Amniotic stem cell (primary cell): ENCODE results near the gene MYBBP1A.

Experiments used
- DNase-seq: peaks from one replicate; lab custom pipeline; 2025; lab: John Stamatoyannopoulos, UW

MYBBP1A gene

DNA sequence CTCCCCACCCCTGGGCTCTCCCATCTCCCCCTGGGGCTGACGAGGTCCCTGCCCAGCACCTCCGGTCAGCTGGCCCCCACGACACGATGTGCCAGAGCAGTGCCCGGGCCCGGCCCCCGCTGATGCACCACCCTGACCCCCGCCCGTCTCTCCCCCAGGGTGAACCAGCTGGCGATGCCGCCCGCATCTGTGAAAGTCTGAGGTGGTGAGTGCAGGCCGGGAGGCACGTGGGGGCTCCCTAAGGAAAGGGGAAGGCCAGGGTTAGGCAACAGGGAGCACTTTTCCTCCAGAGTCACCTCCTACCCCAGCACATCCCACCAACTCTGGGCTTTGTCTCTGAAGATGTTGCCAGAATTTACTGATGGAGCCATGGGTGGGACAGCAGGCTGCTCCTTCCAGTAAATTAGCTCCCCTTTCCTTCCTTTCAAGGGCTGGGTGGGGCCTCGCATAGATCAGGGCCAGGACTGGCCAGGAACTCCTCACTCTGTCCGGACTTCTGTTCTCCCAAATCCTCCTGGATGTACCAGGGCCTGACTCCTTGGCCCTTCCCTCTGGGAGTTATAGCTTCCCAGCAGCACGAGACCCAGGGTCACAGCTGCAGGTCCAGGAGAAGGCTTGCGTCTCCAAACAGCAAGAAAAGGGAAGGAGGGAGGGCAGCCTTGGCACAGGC lies 18.3 kb downstream of the MYBBP1A start:
- DNase-seq, result no peak

DNA sequence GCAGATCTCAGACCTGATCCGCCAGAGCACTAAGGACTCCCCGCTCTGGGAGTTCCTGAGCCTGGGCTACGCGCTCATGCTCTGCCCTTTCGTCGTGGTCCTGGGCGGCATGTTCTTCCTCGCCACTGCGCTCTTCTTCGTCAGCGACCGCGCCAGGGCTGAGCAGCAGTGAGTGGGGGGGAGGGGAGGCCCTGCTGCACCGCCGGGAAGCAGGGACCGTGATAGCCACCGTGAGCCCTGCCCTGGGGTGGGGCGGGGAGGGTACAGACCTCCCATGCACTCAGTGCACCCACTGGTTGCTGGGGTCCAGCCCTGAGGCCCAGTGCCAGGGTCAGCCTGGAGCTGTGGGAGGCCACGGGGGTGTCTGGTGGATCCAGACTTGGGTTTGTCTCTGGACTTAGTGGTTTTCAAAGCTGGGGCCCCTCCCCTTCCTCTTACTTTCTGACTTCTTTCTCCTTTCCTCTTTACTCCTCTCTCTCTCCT lies 18.9 kb downstream of the MYBBP1A start:
- DNase-seq, result no peak

DNA sequence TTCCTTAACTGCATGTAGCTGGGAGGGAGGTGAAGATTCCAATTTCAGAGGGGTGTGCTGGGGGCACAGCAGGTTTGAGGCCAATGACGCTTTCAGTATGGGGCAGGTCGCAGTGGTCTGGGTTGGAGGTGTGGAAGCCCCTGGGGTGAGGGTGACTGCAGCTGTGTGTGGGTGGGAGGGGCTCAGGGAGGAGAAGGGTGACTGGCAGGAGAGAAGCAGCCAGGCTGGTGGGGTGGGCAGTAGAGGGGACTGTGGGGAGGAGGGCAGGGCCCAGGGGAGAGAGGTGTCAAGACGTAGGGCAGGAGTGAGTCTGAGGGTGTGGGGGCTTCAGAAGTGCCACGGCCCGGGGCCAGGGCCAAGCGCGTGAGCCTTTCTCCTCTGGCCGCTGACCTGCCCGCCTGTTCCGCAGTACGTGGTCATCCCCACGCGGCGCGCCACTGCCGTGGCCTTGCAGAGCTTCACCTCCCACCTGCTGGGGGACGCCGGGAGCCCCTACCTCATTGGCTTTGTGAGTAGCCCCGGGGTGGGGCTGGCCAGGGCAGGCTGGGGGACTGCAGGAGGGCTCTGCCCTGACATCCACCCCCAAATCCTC lies 19.4 kb downstream of the MYBBP1A start:
- no peak for DNase-seq

DNA sequence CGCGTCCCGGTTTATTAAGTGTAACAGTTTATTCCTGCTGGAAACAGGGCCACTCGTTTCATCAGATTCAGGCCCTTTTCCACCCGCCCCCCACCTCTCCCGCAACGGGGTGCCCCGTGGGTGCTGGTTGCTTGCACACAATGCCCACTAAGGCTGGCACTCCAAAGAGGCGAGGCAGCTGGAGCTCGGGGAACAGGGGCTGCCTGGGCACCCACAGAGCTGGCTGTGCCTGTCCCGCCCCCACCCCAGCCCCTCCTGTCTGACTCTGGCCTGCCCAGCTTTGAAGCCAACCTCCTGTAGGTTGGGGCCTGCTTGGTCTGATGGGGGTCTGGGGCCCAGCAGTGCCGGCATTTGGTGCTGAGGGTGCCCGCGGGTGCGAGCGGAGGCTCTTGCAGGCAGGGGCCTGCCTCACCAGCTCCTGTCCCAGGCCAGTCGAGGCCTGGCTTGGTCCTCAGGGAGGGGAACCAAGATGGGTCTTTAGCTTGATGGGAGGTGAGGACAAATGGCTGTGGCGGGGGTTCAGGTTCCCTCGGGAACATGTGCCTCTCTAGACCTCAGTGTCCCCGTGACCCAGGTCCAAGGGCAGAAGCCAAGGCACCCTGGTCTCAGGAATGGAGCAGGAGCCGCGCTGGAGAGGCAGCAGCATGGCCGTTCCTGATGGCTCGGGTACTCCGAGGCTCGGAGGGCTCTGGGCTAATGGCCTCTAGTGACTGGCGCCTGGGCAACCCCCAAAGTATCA lies 20.1 kb downstream of the MYBBP1A start:
- no peak for DNase-seq

DNA sequence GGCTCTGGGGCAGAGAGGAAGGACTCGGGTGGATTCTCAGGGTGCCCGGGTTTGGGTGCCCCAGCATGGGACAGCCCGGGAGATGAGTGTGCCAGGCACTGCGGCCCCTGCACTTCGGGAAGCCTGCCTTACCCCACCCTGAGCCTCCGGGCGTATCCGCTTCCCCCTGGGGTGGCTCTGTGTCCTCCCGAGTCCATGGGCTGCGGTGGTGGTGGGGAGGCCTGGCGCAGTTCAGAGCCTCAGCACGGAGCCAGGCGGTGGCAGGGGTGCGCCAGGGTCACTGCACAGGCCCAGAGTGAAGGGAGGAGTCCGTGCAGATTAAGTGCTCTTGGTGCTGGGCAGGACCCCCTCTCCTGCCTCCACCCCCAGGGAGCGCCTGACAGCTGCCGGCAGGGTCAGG lies 20.7 kb downstream of the MYBBP1A start:
- no peak for DNase-seq

DNA sequence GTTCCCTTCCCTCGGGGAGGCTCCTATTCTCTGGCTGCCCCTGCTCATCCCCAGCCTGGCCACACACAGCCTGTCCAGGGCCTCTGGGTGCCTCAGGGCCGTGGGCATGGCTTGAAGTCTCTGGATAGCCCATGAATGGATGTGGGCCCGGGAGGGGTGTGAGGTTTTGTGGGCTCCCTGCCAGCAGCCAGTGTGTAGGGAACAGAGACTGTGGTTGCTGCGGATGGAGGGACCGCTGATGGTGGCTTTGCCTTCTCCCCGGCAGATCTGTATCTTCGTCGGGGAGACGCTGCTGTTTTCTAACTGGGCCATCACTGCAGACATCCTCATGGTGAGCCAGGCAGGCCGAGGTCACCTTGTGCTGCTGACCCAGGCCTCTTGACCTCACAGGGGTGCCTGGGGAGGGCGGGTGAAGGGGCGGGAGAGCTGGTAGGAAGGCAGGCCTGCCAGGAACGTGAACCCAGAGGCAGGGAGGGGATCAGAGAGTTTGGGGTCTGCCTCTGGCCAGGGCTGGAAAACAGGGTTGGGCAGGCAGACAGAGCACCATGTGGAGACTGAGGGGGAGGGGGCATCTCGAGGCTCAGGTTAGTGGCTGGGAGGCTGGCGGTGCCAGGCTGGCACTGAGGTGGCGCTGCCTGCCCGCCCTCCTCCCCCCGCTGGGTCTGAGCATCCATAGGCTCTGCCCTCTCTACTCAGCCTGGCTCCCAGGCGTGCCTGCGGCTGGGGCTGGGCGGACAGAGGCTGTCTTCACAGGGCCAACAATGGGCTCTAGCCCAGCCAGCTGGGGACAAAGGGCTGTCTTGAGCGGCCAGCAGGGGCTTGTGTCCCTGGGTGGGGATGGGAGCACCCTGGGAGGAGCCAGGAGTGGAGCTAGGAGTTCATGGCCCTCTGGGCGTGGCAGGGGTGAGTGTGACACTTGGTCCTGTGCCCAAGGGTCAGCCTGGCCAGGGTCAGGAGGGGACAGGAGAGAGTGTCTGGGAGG lies 21.4 kb downstream of the MYBBP1A start:
- DNase-seq, result no peak

DNA sequence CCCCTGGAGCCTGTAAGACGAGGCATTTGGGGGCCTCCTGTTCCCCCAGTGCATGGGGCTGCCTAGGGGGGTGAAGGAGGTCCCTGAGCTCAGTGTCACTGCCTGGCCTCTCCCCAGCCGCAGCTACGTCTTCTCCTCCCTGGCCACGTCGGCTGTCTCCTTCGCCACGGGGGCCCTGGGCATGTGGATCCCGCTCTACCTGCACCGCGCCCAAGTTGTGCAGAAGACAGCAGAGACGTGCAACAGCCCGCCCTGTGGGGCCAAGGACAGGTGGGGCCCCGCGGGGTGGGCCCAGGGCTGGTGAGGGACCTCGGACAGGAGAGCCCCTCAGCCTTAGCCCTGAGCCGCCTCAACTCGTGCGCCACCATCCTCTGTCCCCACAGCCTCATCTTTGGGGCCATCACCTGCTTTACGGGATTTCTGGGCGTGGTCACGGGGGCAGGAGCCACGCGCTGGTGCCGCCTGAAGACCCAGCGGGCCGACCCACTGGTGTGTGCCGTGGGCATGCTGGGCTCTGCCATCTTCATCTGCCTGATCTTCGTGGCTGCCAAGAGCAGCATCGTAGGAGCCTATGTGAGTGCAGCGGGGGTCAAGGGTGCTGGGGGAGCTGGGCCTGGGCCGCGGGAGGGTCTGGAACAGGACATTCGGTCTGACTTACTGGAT lies 22.2 kb downstream of the MYBBP1A start:
- no peak for DNase-seq

DNA sequence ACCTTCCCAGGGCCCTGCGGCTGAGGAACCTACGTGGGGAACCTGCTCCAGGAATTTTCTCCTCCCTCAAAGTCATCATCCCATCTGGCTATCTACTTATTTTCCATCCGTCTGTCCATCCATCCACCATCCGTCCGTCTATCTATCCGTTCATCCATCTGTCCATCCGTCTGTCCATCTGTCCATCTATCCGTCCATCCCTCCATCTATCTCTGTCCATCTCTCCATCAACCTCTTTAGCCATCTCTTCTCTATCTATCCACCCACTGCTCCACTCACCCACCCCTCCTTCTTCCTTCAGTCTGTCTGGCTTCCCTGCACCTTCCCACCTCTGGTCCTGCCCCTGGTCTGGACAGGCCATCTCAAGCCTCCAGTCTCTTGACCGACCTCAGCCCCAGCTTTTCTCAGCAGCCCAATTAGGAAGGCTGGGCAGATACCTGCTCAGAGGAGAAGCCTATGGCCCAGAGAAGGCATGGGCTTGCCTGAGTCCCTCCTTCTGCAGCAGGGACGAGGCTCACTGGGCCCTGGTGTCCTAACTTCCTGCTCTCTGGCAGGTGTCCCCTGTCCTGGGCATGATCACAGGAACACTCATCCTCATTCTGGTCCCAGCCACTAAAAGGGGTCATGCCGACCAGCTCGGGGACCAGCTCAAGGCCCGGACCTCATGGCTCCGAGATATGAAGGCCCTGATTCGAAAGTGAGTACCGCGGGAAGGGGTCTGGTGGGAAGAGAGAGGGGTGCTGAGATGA lies 23.0 kb downstream of the MYBBP1A start:
- no peak for DNase-seq

DNA sequence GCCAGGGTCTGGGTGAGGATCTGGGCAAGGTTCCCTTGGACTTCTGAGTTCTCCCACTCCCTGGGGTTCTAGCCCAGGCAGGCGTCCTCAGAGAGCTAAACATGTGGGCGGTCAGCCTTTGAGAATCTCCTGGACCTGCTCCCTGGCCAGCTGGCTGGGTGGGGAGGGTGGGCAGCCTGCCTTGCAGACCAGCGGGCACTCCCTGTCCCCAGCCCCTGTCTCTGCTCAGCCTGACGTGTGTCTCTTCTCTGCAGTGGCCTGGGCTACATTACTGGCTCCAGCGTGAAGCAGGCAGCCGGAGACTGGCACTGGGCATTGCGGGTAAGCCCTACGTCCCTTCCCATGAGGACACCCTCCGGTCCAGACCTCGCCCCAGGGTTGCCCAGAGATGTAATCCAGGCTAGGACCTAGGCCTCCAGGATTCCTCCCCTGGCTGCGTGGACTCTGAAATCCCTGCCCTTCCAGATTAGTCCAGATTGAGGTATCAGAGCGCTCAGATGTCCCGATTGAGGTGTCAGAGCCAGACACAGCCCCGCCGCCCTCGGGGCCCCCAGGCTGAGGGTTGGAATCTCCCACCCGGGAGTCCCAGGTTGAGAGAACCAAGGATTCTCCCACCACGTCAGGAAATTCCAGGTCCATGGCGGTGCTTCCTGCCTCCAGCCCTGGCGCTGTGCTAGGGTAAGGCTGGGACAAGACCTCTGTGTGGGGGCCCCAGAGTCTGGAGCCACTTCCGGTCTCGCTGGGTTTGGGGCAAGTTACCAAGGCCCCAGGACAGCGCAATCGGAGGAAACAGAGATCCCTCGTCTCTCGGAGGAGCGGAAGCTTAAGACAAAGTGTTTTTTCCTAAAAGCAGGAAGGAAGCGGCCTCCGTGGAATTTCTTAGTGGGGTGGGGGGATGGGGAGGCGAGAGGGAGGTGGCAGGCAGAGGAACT lies 24.1 kb downstream of the MYBBP1A start:
- DNase-seq, result no peak

DNA sequence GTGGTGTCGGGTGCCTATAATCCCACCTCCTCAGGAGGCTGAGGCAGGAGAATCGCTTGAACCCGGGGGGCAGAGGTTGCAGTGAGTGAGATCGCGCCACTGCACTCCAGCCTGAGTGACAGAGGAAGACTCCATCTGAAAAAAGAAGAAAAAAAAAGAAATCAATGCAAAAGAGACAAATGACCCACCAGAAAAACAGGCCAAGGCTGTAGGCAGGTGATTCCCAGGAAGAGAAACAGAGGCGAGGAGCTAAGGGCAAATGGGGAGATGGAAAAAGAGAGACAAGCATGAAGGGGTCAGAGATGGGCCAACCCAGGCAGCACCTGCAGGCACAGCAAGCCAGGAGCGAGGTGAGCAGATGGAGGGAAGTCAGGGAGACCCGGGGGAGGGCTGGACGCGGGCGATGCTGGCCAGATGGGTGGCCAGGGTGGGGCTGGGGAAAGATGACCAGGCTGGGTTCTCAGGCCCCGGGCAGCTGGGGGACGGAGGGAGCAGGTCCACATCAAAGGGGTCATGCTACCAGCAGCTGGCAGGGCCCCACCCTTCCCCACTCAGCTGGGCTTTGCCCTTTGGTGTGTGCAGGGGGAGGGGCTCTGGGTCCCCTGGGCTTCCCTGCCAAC lies 25.5 kb downstream of the MYBBP1A start:
- DNase-seq, result no peak

DNA sequence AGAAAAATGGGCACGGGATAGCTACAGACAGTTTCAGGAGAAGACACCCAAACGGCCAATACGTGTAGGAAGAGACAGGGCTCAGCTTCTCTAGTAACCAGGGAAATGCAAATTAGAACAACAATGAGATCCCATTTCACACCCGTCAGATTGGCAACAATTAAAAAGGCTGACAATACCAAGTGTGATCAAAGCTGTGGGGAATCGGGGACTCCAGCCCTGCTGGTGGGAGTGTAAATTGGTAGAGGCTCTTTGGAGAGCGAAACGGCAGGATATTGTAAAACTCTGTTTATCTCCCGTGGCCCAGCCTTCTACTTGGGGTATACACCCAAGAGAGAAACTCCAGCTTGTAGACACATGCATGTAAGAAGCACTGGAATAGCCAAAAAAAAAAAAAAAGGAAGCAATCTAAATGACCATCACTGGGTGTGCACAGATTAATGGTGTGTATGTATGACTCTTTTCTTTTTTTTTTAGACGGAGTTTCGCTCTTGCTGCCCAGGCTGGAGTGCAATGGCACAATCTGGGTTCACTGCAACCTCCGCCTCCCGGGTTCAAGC lies 27.5 kb downstream of the MYBBP1A start:
- no peak for DNase-seq

DNA sequence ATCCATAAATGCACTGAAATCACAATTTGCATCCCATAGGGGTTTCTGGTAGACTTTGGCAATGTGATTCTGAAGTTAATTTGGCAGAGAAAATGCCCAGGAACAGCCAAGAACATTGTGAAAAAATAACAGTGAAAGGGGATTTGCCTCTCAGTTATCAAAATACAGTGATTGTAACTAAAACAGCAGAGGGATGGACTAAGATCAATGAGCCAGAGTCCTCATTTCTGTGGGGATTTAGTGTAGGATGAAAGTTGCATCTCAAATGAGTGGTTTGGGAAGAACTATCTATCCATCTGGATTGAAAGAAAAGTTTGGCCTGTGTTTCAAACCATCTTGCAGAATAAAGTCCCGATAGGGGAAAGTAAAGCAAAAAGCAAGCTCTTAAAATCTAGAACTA lies 28.1 kb downstream of the MYBBP1A start:
- DNase-seq, result no peak

DNA sequence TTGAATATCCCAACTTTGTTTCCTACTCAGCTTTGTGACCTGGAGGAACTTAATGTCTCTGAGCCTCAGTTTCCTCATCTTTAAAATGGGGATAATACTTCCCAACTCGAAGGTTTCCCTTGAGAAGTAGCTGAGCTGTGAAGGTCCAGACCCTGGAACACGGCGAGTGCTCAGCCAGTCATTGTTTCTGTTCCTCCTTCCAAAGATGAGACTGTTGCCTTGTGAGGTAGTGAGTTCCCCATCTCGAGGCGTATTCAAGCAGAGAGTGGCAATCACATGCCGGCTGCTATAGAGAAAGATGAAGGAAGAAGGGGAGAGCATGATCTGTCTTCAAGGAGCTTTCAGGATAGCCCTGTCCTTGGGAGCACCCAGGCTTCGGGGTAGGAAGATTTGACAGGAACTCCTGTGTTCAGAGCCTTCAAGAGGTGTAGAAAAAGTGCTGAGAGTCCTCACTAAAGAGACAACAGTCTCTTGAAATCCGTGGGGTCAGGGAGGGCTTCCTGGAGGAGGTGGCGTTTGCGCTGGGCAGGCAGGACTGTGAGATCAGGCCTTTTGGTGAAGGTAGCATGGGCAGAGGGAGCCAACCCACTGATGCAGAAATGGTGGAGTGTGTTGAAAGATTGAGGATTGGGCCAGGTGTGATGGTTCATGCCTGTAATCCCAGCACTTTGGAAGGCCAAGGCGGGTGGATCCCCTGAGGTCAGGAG lies 29.3 kb downstream of the MYBBP1A start:
- DNase-seq, result no peak

DNA sequence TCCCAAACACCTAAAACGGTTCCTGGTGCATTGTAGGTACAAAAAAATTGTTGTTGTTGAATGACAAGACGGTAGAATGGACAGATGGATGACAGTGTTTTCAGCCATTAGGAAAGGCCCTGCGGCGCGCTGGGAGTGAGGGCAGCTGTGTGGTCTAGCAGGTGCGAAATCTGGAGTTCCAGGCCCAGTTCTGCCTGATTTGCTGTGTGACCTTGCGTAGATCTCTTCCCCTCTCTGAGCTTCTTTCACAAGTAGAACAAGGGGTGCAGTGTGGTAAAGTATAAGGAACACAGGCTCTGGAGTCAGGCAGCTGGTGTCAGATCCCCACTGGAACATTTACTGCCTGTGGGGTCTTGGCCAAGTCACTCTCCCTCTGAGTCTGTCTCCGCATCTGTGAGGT lies 31.2 kb downstream of the MYBBP1A start:
- DNase-seq, result no peak

DNA sequence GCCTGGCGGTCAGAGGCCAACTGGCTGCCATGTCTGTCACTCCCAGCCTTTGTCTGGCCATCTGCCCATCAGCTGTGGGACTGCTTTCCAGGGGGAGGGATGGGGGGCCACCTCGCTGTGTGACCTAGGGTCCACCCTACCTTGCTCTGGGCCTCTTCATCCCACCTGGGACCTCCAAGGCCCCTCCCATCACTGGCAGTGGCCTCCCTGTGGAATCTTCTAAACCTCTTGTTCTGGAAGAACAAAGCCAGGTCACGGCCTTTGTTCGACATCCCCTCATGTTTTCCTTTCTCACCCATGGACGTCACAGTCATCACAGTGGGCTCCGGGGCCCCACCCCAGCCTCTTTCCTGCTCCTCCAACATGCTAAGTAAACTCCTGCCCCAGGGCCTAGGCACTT lies 32.5 kb downstream of the MYBBP1A start:
- DNase-seq, result no peak

DNA sequence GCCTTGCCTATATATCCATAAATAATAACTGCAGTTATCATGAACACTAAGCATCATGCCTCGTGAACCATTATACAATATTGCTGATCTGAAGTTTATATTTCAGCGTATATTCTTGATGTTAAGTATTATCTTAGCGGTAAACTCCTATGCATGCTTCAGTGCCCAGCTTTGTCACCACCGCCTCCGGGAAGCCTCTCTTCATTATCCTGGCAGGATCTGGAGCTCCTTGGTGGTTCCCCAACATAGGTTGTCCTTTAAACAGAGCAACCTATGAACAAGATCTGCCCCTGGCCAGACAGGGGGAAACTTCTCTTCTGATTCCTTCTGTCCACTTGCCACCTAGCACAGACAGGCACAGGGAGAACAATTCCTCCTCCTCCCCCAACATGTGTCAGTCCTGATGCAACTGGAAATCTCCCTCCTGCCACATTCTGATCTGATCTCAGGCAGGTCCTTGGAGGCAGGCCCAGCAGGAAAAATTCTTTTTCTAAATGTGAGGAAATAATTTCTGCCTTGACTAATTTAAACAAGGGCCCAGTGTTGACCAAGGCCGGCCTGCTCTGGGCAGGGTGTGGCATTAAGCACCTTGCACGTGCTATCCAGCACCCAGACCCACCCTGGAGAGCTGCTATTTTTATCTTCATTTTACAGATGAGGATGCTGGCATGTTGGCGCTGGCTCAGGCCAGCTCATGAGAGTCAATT lies 34.1 kb downstream of the MYBBP1A start:
- no peak for DNase-seq

DNA sequence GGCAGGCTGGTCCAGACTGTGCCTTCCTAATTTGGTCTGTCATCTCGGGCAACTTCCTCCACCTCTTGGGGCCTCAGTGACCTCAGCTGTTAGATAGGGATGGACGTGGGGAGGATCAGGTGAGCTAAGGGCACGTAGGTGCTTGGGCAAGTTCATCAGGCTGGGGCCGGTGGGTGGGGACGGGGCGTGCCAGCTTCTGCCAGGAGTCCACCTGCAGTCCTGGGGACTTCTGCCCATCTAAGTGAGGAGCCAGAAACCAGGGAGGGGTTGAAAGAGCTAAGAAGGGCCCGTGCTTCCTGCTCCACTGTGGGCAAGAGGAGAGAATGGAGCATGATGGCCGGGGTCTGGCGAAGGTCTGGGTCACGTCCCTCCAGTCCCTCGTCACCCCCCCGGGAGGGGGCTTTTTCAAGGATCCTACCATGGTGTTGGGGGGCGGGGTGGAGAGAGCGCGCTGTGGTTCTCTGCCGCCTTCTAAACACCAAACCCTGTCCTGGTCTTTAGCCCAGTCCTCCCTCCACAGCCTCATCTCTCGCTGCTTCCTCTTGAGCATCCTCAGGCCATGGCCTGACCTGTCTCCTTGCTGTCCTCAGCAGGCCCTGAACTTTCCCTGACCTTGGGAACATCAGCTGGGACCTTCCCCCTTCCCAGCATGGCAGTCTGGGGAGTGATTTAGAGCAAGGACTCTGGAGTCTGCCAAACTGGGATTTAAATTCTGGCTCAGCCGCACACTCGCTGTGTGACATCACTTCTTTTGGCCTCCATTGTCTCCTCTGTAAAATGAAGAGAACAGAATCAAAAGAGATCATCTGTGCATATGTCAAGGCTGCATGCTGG lies 34.9 kb downstream of the MYBBP1A start:
- no peak for DNase-seq
